Prostate gland (tissue), 2 donors: Measurements from ENCODE around the gene WDR91.

Experiments
- CTCF ChIP-seq, 4 experiments: fragments of 200-600 bp in 2 of 4; fragments of 450-650 bp in 2 of 4; sonication (generic) in 2 of 4; IDR thresholded peaks; 1 replicate in 3 of 4; 2 replicates in 1 of 4; pipeline ENCODE4 v1.5.1; 2016 to 2019; ENCODE audit warnings: antibody characterized with exemption in 4 of 4, mild to moderate bottlenecking in 2 of 4, moderate library complexity in 2 of 4
- POLR2AphosphoS5 ChIP-seq: sonication (generic); formaldehyde crosslinking; IDR thresholded peaks from one replicate; pipeline ENCODE4 v1.6.1; 2017; ENCODE audit warnings: antibody characterized with exemption

DNA sequence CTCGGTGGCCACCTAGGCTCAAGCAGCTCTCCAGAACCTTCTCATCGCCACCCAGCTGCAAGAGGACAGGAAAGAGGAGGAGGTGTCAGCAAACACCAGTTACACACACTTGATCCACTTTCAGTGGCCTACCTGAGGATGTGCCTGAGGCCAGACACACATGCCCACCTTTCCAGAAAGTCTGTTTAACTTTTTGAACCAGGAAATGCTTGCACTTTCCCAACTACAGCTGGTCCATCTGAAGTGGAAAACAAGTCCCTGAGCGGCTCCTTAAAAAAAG is 25.1 kb downstream of the WDR91 start:
- TF ChIP-seq CTCF (IDR thresholded peaks at IDR 0.05): no peak
- no peak for TF ChIP-seq POLR2AphosphoS5
